IMR-90 (cell line): ENCODE measurements around the gene DNAJC4. TPM values are rescaled to one million over a fixed set of nuclear protein-coding genes. Genes with fewer than 3 reads are reported as not detected.

Experiments used
- ATAC-seq: fragments of 200-7000 bp; cut with Tn5 transposase; 2 replicates; pipeline ENCODE4 v1.9.1; 2020; ENCODE audit warnings: low read depth, mild to moderate bottlenecking, moderate library complexity
- BruUV-seq: library from RNA; stranded (reverse); fragments of 400-500 nt; replicated peaks from 2 replicates; lab custom pipeline; 2021; lab: Mats Ljungman, UMichigan
- CTCF ChIA-PET: fragments of 300-600 bp; formaldehyde crosslinking; extraction: SDS; loops from one replicate; lab custom pipeline; 2021; ENCODE audit warnings: antibody characterized with exemption; lab: Yijun Ruan, JAX
- POLR2A ChIA-PET: fragments of 300-600 bp; sonication (Branson Sonifier 250); formaldehyde crosslinking; loops from one replicate; lab custom pipeline; 2022; ENCODE audit warnings: antibody characterized with exemption; ENCODE audit not compliant: unreplicated experiment; lab: Charles Lee
- DNase-seq: peaks from one replicate; pipeline ENCODE4 v3.0.0; 2013
- H2AFZ ChIP-seq: replicated peaks from 2 replicates; pipeline ENCODE3; 2013; ENCODE audit warnings: low read length, mild to moderate bottlenecking; ENCODE audit not compliant: poor library complexity
- H2AK5ac ChIP-seq: 2 replicates; pipeline ENCODE4 v1.6.1; 2013; ENCODE audit warnings: low read depth, low read length, inconsistent platforms
- H2AK9ac ChIP-seq: replicated peaks from 2 replicates; pipeline ENCODE3; 2013; ENCODE audit warnings: mild to moderate bottlenecking, low read depth, low read length, moderate library complexity; ENCODE audit not compliant: poor library complexity
- H2BK120ac ChIP-seq: 2 replicates; pipeline ENCODE4 v1.6.1; 2013; ENCODE audit warnings: low read depth, low read length, inconsistent platforms
- H2BK15ac ChIP-seq: 3 replicates; pipeline ENCODE4 v1.6.1; 2013; ENCODE audit warnings: low read depth, low read length, inconsistent platforms
- H2BK20ac ChIP-seq: 2 replicates; pipeline ENCODE4 v1.6.1; 2013; ENCODE audit warnings: low read depth, mild to moderate bottlenecking, inconsistent platforms, low read length, moderate library complexity
- H2BK5ac ChIP-seq: 2 replicates; pipeline ENCODE4 v1.6.1; 2013; ENCODE audit warnings: mild to moderate bottlenecking, low read depth, low read length, inconsistent platforms; ENCODE audit not compliant: poor library complexity, severe bottlenecking
- H3K14ac ChIP-seq: replicated peaks from 2 replicates; pipeline ENCODE4 v1.6.1; 2013; ENCODE audit warnings: low read depth, low read length, inconsistent platforms
- H3K18ac ChIP-seq: 2 replicates; pipeline ENCODE4 v1.6.1; 2013; ENCODE audit warnings: low read depth, low read length, control low read depth
- H3K23ac ChIP-seq: 2 replicates; pipeline ENCODE4 v1.6.1; 2013; ENCODE audit warnings: low read depth, low read length, inconsistent platforms
- H3K27ac ChIP-seq: 2 replicates; pipeline ENCODE4 v1.5.1; 2013; ENCODE audit warnings: mild to moderate bottlenecking, control low read depth, low read length; ENCODE audit not compliant: insufficient read depth
- H3K27me3 ChIP-seq: 2 replicates; pipeline ENCODE4 v1.6.1; 2013; ENCODE audit warnings: low read length; ENCODE audit not compliant: control insufficient read depth, insufficient read depth
- H3K36me3 ChIP-seq: 2 replicates; pipeline ENCODE4 v1.6.1; 2013; ENCODE audit warnings: low read length, mixed read lengths; ENCODE audit not compliant: control insufficient read depth, insufficient read depth
- H3K4ac ChIP-seq: 2 replicates; pipeline ENCODE4 v1.6.1; 2013; ENCODE audit warnings: low read depth, low read length, inconsistent platforms
- H3K4me1 ChIP-seq: 2 replicates; pipeline ENCODE4 v1.6.1; 2013; ENCODE audit warnings: low read length, mixed read lengths; ENCODE audit not compliant: control insufficient read depth, insufficient read depth
- H3K4me2 ChIP-seq: 2 replicates; pipeline ENCODE4 v1.6.1; 2013; ENCODE audit warnings: low read depth, mild to moderate bottlenecking, control low read depth, low read length, moderate library complexity
- H3K4me3 ChIP-seq: 2 replicates; pipeline ENCODE4 v1.5.1; 2013; ENCODE audit warnings: low read depth, mild to moderate bottlenecking, control low read depth, low read length, moderate library complexity; ENCODE audit not compliant: insufficient read depth
- H3K56ac ChIP-seq: 2 replicates; pipeline ENCODE4 v1.6.1; 2013; ENCODE audit warnings: low read length, inconsistent platforms; ENCODE audit not compliant: insufficient read depth; ENCODE audit errors: extremely low read depth
- H3K79me1 ChIP-seq, 2 experiments: 2 replicates each; pipeline ENCODE4 v1.6.1; 2013; ENCODE audit warnings: low read length in 2 of 2, inconsistent platforms in 1 of 2, low read depth in 1 of 2
- H3K9ac ChIP-seq: 2 replicates; pipeline ENCODE4 v1.6.1; 2013; ENCODE audit warnings: low read depth, low read length, control low read depth
- H3K9me1 ChIP-seq: 2 replicates; pipeline ENCODE4 v1.6.1; 2013; ENCODE audit warnings: low read length, inconsistent platforms; ENCODE audit not compliant: insufficient read depth
- H3K9me3 ChIP-seq: 2 replicates; pipeline ENCODE4 v1.6.1; 2013; ENCODE audit warnings: low read length; ENCODE audit not compliant: control insufficient read depth, insufficient read depth
- H4K20me1 ChIP-seq: 2 replicates; pipeline ENCODE4 v1.6.1; 2013; ENCODE audit warnings: low read length, inconsistent platforms; ENCODE audit not compliant: insufficient read depth
- H4K5ac ChIP-seq: 2 replicates; pipeline ENCODE4 v1.6.1; 2013; ENCODE audit warnings: mild to moderate bottlenecking, low read depth, low read length, control low read depth
- H4K8ac ChIP-seq, 2 experiments: 2 replicates each; pipeline ENCODE4 v1.6.1; 2013; ENCODE audit warnings: low read depth in 2 of 2, low read length in 2 of 2, control low read depth in 1 of 2, inconsistent platforms in 1 of 2
- H4K91ac ChIP-seq: 2 replicates; pipeline ENCODE4 v1.6.1; 2013; ENCODE audit warnings: low read depth, low read length, inconsistent platforms; ENCODE audit not compliant: insufficient read depth
- MXI1 ChIP-seq: IDR thresholded peaks from 2 replicates; pipeline ENCODE4 v1.6.1; 2012; ENCODE audit warnings: low read depth, mild to moderate bottlenecking, low read length, moderate library complexity, borderline replicate concordance
- RAD21 ChIP-seq: IDR thresholded peaks from 2 replicates; pipeline ENCODE4 v1.6.1; 2012; ENCODE audit warnings: low read length, improper control_type of control experiment
- RCOR1 ChIP-seq: IDR thresholded peaks from 2 replicates; pipeline ENCODE4 v1.6.1; 2012; ENCODE audit warnings: mild to moderate bottlenecking, low read length, improper control_type of control experiment; ENCODE audit not compliant: insufficient replicate concordance
- RFX5 ChIP-seq: IDR thresholded peaks from 2 replicates; pipeline ENCODE4 v1.8.0; 2012; ENCODE audit warnings: low read depth, mild to moderate bottlenecking, low read length, moderate library complexity
- WGBS, 2 experiments: methylation state at CpG; one replicate each; pipeline versions ENCODE4 v1.1.5 to v1.1.7; 2013; ENCODE audit warnings: missing lambda C conversion rate in 2 of 2; ENCODE audit not compliant: insufficient read length in 1 of 2; ENCODE audit errors: extremely low coverage in 2 of 2; 5-methylcytosine and 5-hydroxymethylcytosine counted together
- dilution Hi-C: fragments of 300-500 bp; cut with HindIII; formaldehyde crosslinking; loops from one replicate; pipeline ENCODE4 v1.14.3; 2018; ENCODE audit warnings: low sequenced_read_pairs; ENCODE audit not compliant: unreplicated experiment
- in situ Hi-C: fragments of 300-500 bp; cut with MboI; formaldehyde crosslinking; loops from 3 replicates; pipeline ENCODE4 v1.14.3; 2019; ENCODE audit warnings: low sequenced_read_pairs, inconsistent platforms, mixed read lengths
- intact Hi-C: fragments of 100-400 bp; cut with micrococcal nuclease; formaldehyde crosslinking; loops from 2 replicates; pipeline ENCODE4 v1.10.0; 2022
- polyA plus RNA-seq, 3 experiments: library from polyadenylated mRNA; depleted of rRNA; stranded (reverse); fragments of >200 nt; gene quantifications; 2 replicates each; pipeline ENCODE4 v1.2.3, GENCODE V29; 2012; ENCODE audit warnings: low replicate concordance in 1 of 3
- total RNA-seq: library from RNA; depleted of rRNA; stranded (reverse); fragments of >200 nt; gene quantifications from 2 replicates; pipeline ENCODE4 v1.2.3, GENCODE V29; 2012

DNAJC4 gene
- total and polyA plus RNA-seq, 2 of the 4 experiments (the other 2 are of a cell fraction) = 2.2 to 22.8 TPM

GRCh38 chr11:64239662-64240434 lies 9.5 kb downstream of the DNAJC4 start:
- H3K23ac ChIP-seq = 0 out of 2 replicates have a peak overlapping the region, but pooled peaks have one; percentile 61
- DNase-seq (no peak), ATAC-seq (no peak)
- peaks cover 14% of the 10 kb centered on the region for H3K4me1 ChIP-seq
- no peak overlapping the region for H3K4me3 ChIP-seq
- H2BK15ac ChIP-seq = peak overlapping the region; percentile 12; the same call in 2 of the 3 replicates
- H4K20me1 ChIP-seq = peaks cover 13% of the 10 kb centered on the region
- no peaks in the 10 kb centered on the region for H3K9me3 ChIP-seq
- H3K4me2 ChIP-seq = peak overlapping the region; percentile 81
- peak overlapping the region; percentile 79 for H3K14ac ChIP-seq
- peak overlapping the region; percentile 81 for H2AK9ac ChIP-seq
- peak overlapping the region; percentile 74 for H4K91ac ChIP-seq
- no TSS peak for BruUV-seq
- H4K8ac ChIP-seq = peak overlapping the region; percentile 96 to 99
- H2BK120ac ChIP-seq = peak overlapping the region; percentile 1; the same call in 1 of the 2 replicates
- peak overlapping the region; percentile 94 for H3K4ac ChIP-seq
- H2AFZ ChIP-seq = no peak overlapping the region
- peaks cover 14% of the 10 kb centered on the region for H3K9me1 ChIP-seq
- H2AK5ac ChIP-seq = peak overlapping the region; percentile 73
- ChIA-PET CTCF (no interaction called here), POLR2A (no interaction called here)
- dilution Hi-C loops = no loop called here
- peaks cover 30 to 50% of the 10 kb centered on the region in 2 experiments; a peak in 3 of 4 replicates for H3K79me1 ChIP-seq
- peak overlapping the region; percentile 74 for H3K9ac ChIP-seq
- peaks cover 31% of the 10 kb centered on the region for H3K36me3 ChIP-seq
- no peaks in the 10 kb centered on the region for H3K27me3 ChIP-seq
- peak overlapping the region; percentile 77 for H2BK5ac ChIP-seq
- H2BK20ac ChIP-seq = no peak overlapping the region
- peak overlapping the region; percentile 90 for H4K5ac ChIP-seq
- H3K56ac ChIP-seq = no peak overlapping the region
- H3K27ac ChIP-seq = peak overlapping the region; percentile 85
- H3K18ac ChIP-seq = no peak overlapping the region
- TF ChIP-seq RFX5 (no peak), RAD21 (no peak), RCOR1 (no peak), MXI1 (0 out of 2 replicates have a peak, but pooled peaks have one; percentile 9)
- 100% methylated on average over 2 of the region's 11 CpGs; no CpG with 5 or more reads in 1 of the 2 experiments for WGBS, 2 experiments
- in situ Hi-C loops = no loop called here
- intact Hi-C loops = loop anchor here (2.0 kb wide), 1 partner anchor 53 kb away; the partner anchor contains the start of gene STIP1
